CD4-positive, alpha-beta T cell (primary cell): ENCODE measurements around the gene ENKD1. TPM values are rescaled to one million over a fixed set of nuclear protein-coding genes. Genes with fewer than 3 reads are reported as not detected.

Experiments
- ATAC-seq: fragments of 200-7000 bp; cut with Tn5 transposase; one replicate; pipeline ENCODE4 v1.10.0; 2022; ENCODE audit warnings: mild to moderate bottlenecking; ENCODE audit not compliant: poor library complexity
- CTCF ChIA-PET: fragments of 350-600 bp; sonication (Branson Sonifier 250); formaldehyde crosslinking; loops from one replicate; lab custom pipeline; 2021; ENCODE audit warnings: antibody characterized with exemption, inconsistent platforms; lab: Charles Lee
- POLR2A ChIA-PET: fragments of 350-600 bp; sonication (Branson Sonifier 250); formaldehyde crosslinking; loops from one replicate; lab custom pipeline; 2021; ENCODE audit warnings: antibody characterized with exemption, inconsistent platforms; lab: Charles Lee
- DNase-seq, 14 experiments: peaks; one replicate each; pipeline ENCODE4 v3.0.0-alpha.2; 2013 to 2020; ENCODE audit warnings: mixed read lengths in 2 of 14
- H3K27ac ChIP-seq, 2 donors: one replicate each; pipeline versions ENCODE4 v1.5.1 to v1.7.0; 2013; ENCODE audit warnings: low read length in 2 of 2, low read depth in 1 of 2, mild to moderate bottlenecking in 1 of 2
- H3K27me3 ChIP-seq, 2 experiments: 1 replicate in 1 of 2; 2 replicates in 1 of 2; pipeline versions ENCODE4 v1.6.1 to v1.7.0; 2013; ENCODE audit warnings: low read length in 2 of 2, control low read depth in 1 of 2, mild to moderate bottlenecking in 1 of 2, moderate library complexity in 1 of 2; ENCODE audit not compliant: insufficient read depth in 2 of 2, control insufficient read depth in 1 of 2
- H3K36me3 ChIP-seq: one replicate; pipeline ENCODE4 v1.6.1; 2013; ENCODE audit warnings: low read length, control low read depth; ENCODE audit not compliant: insufficient read depth
- H3K4me1 ChIP-seq: one replicate; pipeline ENCODE4 v1.6.1; 2013; ENCODE audit warnings: low read length, control low read depth; ENCODE audit not compliant: insufficient read depth
- H3K4me3 ChIP-seq: one replicate; pipeline ENCODE4 v1.5.1; 2013; ENCODE audit warnings: mild to moderate bottlenecking, low read length, moderate library complexity
- H3K9me3 ChIP-seq, 2 experiments: 1 replicate in 1 of 2; 2 replicates in 1 of 2; pipeline versions ENCODE4 v1.6.1 to v1.7.0; 2013; ENCODE audit warnings: low read length in 2 of 2, mild to moderate bottlenecking in 2 of 2, control low read depth in 1 of 2, moderate library complexity in 1 of 2; ENCODE audit not compliant: control insufficient read depth in 1 of 2, insufficient read depth in 1 of 2
- H3K27ac Mint-ChIP-seq: one replicate; pipeline ENCODE4 v1.8.0; 2020; ENCODE audit warnings: mixed read lengths
- H3K27me3 Mint-ChIP-seq: one replicate; pipeline ENCODE4 v1.8.0; 2021; ENCODE audit warnings: mixed read lengths
- H3K36me3 Mint-ChIP-seq: one replicate; pipeline ENCODE4 v1.8.0; 2021; ENCODE audit warnings: low read depth, mixed read lengths
- H3K4me1 Mint-ChIP-seq: one replicate; pipeline ENCODE4 v1.8.0; 2021; ENCODE audit warnings: low read depth, mixed read lengths
- H3K4me3 Mint-ChIP-seq: one replicate; pipeline ENCODE4 v1.8.0; 2020; ENCODE audit warnings: mild to moderate bottlenecking, mixed read lengths
- H3K9me3 Mint-ChIP-seq: one replicate; pipeline ENCODE4 v1.8.0; 2020; ENCODE audit warnings: mixed read lengths
- intact Hi-C, 2 experiments: fragments of 100-400 bp; cut with DNase I in 1 of 2; cut with micrococcal nuclease in 1 of 2; formaldehyde crosslinking; loops; one replicate each; pipeline versions ENCODE4 v1.15.1 to v1.9.0; 2023 to 2025; cut with DNase I, micrococcal nuclease
- total RNA-seq, 174 experiments: library from RNA in 2 of 174; stranded (reverse) in 2 of 174; gene quantifications; one replicate each; pipeline ENCODE4 v1.2.3 and lab custom pipeline; 2021 to 2026
- TF ChIP-seq, protein P1 (sequence below): fragments of 200-600 bp; IDR thresholded peaks from one replicate; pipeline ENCODE4 v1.8.0; 2022; ENCODE audit warnings: antibody characterized with exemption, mild to moderate bottlenecking

The ENKD1 gene
- total RNA-seq, 2 experiments from 2014 or later: 2.0 to 3.5 TPM

DNA sequence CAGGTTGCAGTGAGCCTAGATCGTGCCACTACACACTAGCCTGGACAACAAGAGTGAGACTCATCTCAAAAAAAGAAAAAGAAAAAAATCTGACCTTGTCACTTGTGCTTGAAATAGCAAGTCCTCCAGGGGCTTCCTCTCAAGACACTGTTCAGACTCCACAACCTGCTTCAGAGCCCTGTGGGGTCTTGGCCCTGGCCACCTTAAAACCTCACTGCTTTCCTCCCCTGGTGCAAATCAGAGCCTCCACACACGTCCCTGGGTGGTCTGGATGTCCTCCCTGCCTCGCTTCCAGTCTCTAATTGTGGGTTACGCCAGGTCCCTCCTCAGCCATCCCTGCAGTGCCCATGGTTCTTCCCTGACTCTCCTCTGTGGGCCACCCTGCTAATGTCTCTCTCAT lies 11.2 kb downstream of the ENKD1 start:
- peaks cover 53% of the 10 kb centered on the region for H3K36me3 Mint-ChIP-seq
- Histone ChIP-seq H3K9me3 (no peaks in the 10 kb centered on the region), H3K4me1 (peaks cover 22% of the 10 kb centered on the region), H3K36me3 (peaks cover 73% of the 10 kb centered on the region), H3K27me3 (no peaks in the 10 kb centered on the region), H3K27ac (no peak overlapping the region), H3K4me3 (no peak overlapping the region)
- H3K27me3 Mint-ChIP-seq: no peaks in the 10 kb centered on the region
- peak overlapping the region; percentile 24 for H3K27ac Mint-ChIP-seq
- ATAC-seq: no peak
- no peaks in the 10 kb centered on the region for H3K9me3 Mint-ChIP-seq
- intact Hi-C loops: no loop called here
- ChIA-PET POLR2A (no interaction called here), CTCF (no interaction called here)
- peak overlapping the region; percentile 43 for H3K4me3 Mint-ChIP-seq
- TF ChIP-seq, protein P1, sequence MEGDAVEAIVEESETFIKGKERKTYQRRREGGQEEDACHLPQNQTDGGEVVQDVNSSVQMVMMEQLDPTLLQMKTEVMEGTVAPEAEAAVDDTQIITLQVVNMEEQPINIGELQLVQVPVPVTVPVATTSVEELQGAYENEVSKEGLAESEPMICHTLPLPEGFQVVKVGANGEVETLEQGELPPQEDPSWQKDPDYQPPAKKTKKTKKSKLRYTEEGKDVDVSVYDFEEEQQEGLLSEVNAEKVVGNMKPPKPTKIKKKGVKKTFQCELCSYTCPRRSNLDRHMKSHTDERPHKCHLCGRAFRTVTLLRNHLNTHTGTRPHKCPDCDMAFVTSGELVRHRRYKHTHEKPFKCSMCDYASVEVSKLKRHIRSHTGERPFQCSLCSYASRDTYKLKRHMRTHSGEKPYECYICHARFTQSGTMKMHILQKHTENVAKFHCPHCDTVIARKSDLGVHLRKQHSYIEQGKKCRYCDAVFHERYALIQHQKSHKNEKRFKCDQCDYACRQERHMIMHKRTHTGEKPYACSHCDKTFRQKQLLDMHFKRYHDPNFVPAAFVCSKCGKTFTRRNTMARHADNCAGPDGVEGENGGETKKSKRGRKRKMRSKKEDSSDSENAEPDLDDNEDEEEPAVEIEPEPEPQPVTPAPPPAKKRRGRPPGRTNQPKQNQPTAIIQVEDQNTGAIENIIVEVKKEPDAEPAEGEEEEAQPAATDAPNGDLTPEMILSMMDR: no peak
- H3K4me1 Mint-ChIP-seq: peaks cover 16% of the 10 kb centered on the region
- DNase-seq: no peak

DNA sequence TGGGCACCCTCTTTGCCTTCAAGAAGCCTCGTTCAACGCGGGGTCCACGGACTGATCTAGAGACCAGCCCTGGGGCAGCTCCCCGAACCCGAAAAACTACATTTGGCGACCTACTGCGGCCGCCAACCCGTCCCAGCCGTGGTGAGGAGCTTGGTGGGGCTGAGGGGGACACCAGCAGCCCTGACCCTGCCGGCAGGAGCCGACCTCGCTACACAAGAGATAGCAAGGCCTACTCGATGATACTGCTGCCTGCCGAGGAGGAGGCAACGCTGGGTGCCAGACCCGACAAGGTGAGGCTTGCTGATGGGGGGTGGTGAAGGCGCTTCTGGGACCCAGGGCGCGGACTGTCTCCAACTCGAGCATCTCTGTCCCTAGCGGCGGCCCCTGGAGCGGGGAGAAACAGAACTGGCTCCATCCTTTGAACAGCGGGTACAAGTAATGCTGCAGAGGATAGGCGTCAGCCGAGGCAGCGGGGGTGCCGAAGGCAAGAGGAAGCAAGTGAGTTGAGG lies 12.1 kb downstream of the ENKD1 start:
- Histone ChIP-seq H3K36me3 (peaks cover 82% of the 10 kb centered on the region), H3K9me3 (no peaks in the 10 kb centered on the region), H3K4me3 (no peak overlapping the region), H3K27ac (no peak overlapping the region), H3K4me1 (peaks cover 20% of the 10 kb centered on the region), H3K27me3 (no peaks in the 10 kb centered on the region)
- peak in 1 of 14 experiments; percentile 25 for DNase-seq
- no peaks in the 10 kb centered on the region for H3K27me3 Mint-ChIP-seq
- POLR2A ChIA-PET: no interaction called here
- H3K9me3 Mint-ChIP-seq: no peaks in the 10 kb centered on the region
- intact Hi-C loops: no loop called here
- CTCF ChIA-PET: no interaction called here
- no peak overlapping the region for H3K27ac Mint-ChIP-seq
- TF ChIP-seq, protein P1: no peak
- peaks cover 21% of the 10 kb centered on the region for H3K4me1 Mint-ChIP-seq
- H3K36me3 Mint-ChIP-seq: peaks cover 59% of the 10 kb centered on the region
- ATAC-seq: no peak
- H3K4me3 Mint-ChIP-seq: no peak overlapping the region

DNA sequence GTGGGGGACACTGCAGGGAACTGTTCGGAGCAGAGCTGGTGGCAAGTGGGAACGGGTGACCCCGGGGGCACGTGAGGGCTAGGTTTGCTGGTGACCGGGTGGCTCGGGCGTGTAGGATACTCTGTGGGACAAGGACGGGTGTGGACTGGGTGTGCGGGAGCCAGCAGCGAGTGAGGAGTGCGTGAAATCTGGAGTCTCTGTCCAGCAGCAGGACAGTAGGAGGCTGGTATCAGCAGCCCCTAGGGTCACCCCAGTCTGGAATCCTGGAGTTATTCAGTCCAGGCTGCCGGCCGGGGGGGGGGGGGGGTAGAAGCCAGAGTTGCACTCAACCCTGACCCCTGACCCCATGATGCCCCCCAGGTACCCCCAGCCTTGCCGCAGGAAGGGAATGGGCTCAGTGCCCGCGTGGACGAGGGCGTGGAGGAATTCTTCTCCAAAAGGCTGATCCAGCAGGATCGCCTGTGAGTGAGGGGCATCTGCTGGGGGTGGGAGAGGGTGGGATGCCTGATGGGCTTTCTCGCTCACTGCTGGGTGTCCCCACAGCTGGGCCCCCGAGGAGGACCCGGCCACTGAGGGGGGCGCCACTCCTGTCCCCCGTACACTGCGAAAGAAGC lies 12.7 kb downstream of the ENKD1 start:
- ChIA-PET CTCF (no interaction called here), POLR2A (no interaction called here)
- TF ChIP-seq, protein P1: no peak
- DNase-seq: peak in 1 of 14 experiments; percentile 20
- H3K27ac ChIP-seq: no peak overlapping the region
- H3K4me3 ChIP-seq: no peak overlapping the region
- H3K4me3 Mint-ChIP-seq: no peak overlapping the region
- peaks cover 14% of the 10 kb centered on the region for H3K4me1 ChIP-seq
- ATAC-seq: no peak
- no peaks in the 10 kb centered on the region for H3K27me3 Mint-ChIP-seq
- no peak overlapping the region for H3K27ac Mint-ChIP-seq
- peaks cover 16% of the 10 kb centered on the region for H3K4me1 Mint-ChIP-seq
- no peaks in the 10 kb centered on the region for H3K27me3 ChIP-seq
- peaks cover 88% of the 10 kb centered on the region for H3K36me3 ChIP-seq
- no peaks in the 10 kb centered on the region for H3K9me3 Mint-ChIP-seq
- peaks cover 59% of the 10 kb centered on the region for H3K36me3 Mint-ChIP-seq
- H3K9me3 ChIP-seq: no peaks in the 10 kb centered on the region
- intact Hi-C loops: no loop called here
